Measurements from ENCODE around the gene EXOC6B. TPM values are rescaled to one million over a fixed set of nuclear protein-coding genes. Genes with fewer than 3 reads are reported as not detected.
A peak's percentile ranks its signal among the peaks of the same experiment; 100 is the strongest.

EXOC6B gene
- total RNA-seq, 4 donors from 2014 or later, result 14.1 to 107 (median 38.5) TPM

DNA sequence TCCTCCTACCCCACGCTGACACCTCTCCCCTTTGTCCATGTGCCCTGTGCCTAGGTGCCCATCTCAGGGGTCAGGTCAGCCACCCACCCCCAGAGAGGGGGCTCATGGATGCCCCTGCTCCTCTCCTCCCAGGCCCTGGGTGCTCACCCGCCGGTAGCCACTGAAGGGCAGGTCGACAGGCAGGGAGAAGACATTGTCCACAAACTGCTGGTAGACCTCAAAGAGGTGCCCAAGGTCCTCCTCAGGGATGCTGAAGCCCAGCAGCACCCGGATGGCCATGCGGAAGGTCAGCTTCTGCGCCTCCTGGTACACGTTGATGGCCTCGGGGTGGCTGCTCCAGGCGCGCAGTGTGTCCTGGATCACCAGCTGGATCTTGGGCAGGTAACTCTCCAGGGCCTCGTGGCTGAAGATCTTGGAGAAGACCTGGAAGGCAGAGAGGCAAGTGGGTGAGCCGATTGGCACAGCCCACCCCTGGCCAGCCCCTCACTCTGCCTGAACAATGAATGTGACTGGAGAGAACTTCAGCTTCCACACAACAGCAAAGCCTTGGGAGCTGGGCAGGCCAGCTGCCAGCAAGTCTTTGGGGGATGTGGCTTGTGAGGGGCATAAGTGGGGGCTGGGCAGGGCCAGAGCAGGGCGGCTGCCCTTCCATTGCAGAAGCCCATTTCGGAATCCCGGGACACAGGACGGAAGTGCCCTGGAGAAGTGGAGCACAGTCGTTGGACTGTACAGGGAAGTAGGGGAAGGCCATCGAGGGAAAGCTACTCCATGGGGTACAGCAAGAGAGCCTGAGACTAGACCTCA, 690.6 kb downstream of the EXOC6B start:
- intact Hi-C loops (cut with DNase I; ENCODE audit: low total_unique reads), result no loop called here
- DNase-seq, result no peak

DNA sequence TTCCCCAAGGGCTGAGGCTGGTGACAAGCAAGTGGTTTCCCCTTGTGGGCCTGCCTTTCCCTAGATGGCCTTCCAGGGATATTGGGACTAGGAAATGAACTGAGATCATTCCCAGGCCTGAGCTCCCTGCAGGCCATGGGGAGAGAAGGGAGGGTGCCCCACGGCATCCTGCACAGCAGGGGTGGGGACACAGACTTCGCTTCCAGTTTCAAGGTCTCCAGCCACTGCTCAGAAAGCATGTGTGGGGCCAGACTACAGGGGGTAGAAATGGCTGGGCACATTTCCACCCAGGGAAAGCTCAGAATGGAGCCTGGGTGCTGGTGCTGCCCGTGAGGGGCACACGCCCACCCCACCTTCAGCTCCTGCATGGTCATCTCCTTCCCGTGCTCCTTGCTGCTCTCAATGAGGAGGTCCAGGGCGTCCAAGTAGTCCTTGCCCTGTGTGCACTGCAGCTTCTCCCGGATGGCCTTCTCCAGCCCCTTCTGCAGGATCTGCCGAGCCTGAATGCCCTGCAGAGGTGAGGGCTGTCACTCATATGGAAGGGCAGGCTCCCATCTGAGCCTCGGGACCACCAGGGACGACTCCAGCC, 691.3 kb downstream of the EXOC6B start:
- Histone ChIP-seq H3K27me3 (no peaks in the 10 kb centered on the region), H3K9me3 (no peaks in the 10 kb centered on the region), H3K27ac (no peak overlapping the region), H3K4me1 (no peaks in the 10 kb centered on the region), H3K36me3 (no peaks in the 10 kb centered on the region), H3K4me3 (no peak overlapping the region)
- TF ChIP-seq POLR2A (IDR thresholded peaks at IDR 0.05), result no peak
- no peak for TF ChIP-seq CTCF (IDR thresholded peaks at IDR 0.05)
- no peak for DNase-seq
- intact Hi-C loops (cut with DNase I; ENCODE audit: low total_unique reads), result no loop called here

More for the DNA sequence above, 690.6 kb downstream of the EXOC6B start:
- Histone ChIP-seq H3K27me3 (no peaks in the 10 kb centered on the region), H3K4me1 (no peaks in the 10 kb centered on the region), H3K36me3 (no peaks in the 10 kb centered on the region), H3K27ac (no peak overlapping the region), H3K4me3 (no peak overlapping the region), H3K9me3 (no peaks in the 10 kb centered on the region)
- TF ChIP-seq CTCF (IDR thresholded peaks at IDR 0.05), result no peak
- TF ChIP-seq POLR2A (IDR thresholded peaks at IDR 0.05), result no peak

GRCh38 chr2:72133721-72134407, 692.0 kb downstream of the EXOC6B start:
- Histone ChIP-seq H3K4me1 (no peaks in the 10 kb centered on the region), H3K27ac (no peak overlapping the region), H3K36me3 (no peaks in the 10 kb centered on the region), H3K9me3 (no peaks in the 10 kb centered on the region), H3K4me3 (no peak overlapping the region), H3K27me3 (no peaks in the 10 kb centered on the region)
- TF ChIP-seq CTCF (IDR thresholded peaks at IDR 0.05) (no peak), POLR2A (IDR thresholded peaks at IDR 0.05) (no peak)
- peak in 1 of 2 donors; percentile 1 for DNase-seq
- intact Hi-C loops (cut with DNase I; ENCODE audit: low total_unique reads), result no loop called here

DNA sequence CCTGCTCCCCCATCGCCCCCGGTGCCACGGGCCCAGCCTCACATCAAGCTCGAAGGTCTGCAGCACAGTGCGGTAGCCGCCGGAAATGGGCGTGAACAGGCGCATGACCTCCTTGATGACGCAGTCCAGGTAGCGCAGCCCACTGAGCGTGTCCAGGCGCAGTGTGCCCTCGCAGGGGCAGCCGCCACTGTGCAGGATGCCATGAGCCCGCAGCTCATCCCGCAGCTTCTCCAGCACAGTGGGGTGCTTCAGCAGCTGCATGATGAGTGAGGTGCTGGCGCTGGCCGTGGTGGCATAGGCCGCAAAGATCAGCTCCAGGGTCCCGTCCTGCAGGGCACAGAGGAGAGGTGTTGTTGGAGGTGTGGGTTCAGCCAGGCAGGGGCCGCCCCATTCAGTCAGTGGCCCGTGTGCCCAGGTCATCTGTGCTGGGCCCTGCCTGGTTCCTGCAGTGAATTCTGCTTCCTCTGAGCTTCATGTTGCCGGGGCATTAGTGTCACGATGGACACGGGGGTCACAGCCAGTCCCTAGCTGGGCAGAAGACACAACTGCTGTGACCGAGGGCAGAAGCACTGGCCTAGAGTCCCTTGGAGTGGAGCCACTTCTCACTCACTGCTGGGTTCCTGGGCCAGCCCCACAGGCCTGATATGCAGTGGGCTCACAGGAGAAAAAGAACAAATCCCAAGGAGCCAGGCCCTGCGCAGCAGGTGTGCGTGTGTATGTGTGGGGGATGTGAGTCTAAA, 692.7 kb downstream of the EXOC6B start:
- Histone ChIP-seq H3K9me3 (no peaks in the 10 kb centered on the region), H3K27me3 (no peaks in the 10 kb centered on the region), H3K4me1 (no peaks in the 10 kb centered on the region), H3K36me3 (no peaks in the 10 kb centered on the region), H3K27ac (no peak overlapping the region), H3K4me3 (no peak overlapping the region)
- TF ChIP-seq CTCF (IDR thresholded peaks at IDR 0.05), result no peak
- no peak for TF ChIP-seq POLR2A (IDR thresholded peaks at IDR 0.05)
- DNase-seq, result peak; percentile 8
- intact Hi-C loops (cut with DNase I; ENCODE audit: low total_unique reads), result no loop called here
